Activated CD8-positive, alpha-beta T cell treated with anti-CD3 and anti-CD28 coated beads, Interleukin-2, amount 10 ng/mL, durations not matched to agents 7 days and 5 days (primary cell): ENCODE data around the gene C19orf33. TPM values are rescaled to one million over a fixed set of nuclear protein-coding genes. Genes with fewer than 3 reads are reported as not detected.

ENCODE experiments used
- ATAC-seq: fragments of 150-1000 bp; cut with Tn5 transposase; one replicate; pipeline ENCODE4 v1.10.0; 2021; ENCODE audit warnings: moderate library complexity
- CTCF ChIA-PET: fragments of 350-600 bp; sonication (Branson Sonifier 250); formaldehyde crosslinking; loops from one replicate; lab custom pipeline; 2021; ENCODE audit warnings: antibody characterized with exemption; lab: Charles Lee
- POLR2A ChIA-PET: fragments of 350-600 bp; sonication (Branson Sonifier 250); formaldehyde crosslinking; loops from one replicate; lab custom pipeline; 2021; ENCODE audit warnings: antibody characterized with exemption; lab: Charles Lee
- DNase-seq: peaks from one replicate; pipeline ENCODE4 v3.0.0-alpha.2; 2020
- H3K27ac Mint-ChIP-seq: one replicate; pipeline ENCODE4 v1.8.0; 2021; ENCODE audit warnings: mild to moderate bottlenecking, mixed read lengths
- H3K27me3 Mint-ChIP-seq: one replicate; pipeline ENCODE4 v1.8.0; 2021; ENCODE audit warnings: low read depth, mixed read lengths
- H3K36me3 Mint-ChIP-seq: one replicate; pipeline ENCODE4 v1.8.0; 2021; ENCODE audit warnings: low read depth, mixed read lengths
- H3K4me1 Mint-ChIP-seq: one replicate; pipeline ENCODE4 v1.8.0; 2021; ENCODE audit warnings: low read depth, mixed read lengths
- H3K4me3 Mint-ChIP-seq: one replicate; pipeline ENCODE4 v1.8.0; 2021; ENCODE audit warnings: mild to moderate bottlenecking, mixed read lengths
- H3K9me3 Mint-ChIP-seq: one replicate; pipeline ENCODE4 v1.8.0; 2022; ENCODE audit warnings: mixed read lengths; ENCODE audit not compliant: insufficient read depth
- total RNA-seq, 2 experiments: library from RNA; stranded (reverse); gene quantifications; one replicate each; pipeline ENCODE4 v1.2.3, GENCODE V29; 2021

The C19orf33 gene
- total RNA-seq, 2 experiments from 2014 or later: not detected

DNA sequence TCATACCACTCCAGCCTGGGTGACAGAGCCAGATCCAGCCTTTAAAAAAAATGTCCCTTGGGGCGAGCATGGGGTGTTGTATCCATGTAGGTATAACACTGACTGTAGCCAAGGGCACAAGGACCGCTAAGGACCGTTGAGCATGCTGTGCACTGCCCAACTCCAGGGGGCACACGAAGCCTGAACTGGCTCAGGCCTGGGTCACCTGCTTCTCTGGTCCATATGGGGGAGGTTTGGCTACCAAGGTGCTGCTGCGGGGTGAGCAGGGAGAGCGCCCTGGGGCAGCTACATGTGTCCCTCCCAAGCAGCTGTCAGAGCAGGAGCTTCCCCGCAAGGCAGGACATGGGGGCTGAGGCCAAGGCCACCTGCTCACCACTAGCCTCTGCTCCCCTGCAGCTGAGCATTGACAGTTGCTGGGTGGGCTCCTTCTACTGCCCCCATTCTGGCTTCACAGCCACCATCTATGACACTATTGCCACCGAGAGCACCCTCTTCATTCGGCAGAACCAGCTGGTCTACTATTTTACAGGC is 47.9 kb downstream of the C19orf33 start:
- Mint-ChIP-seq H3K4me1 (no peaks in the 10 kb centered on the region), H3K4me3 (no peak overlapping the region), H3K27ac (no peak overlapping the region), H3K27me3 (peaks cover 4% of the 10 kb centered on the region), H3K9me3 (no peaks in the 10 kb centered on the region), H3K36me3 (no peaks in the 10 kb centered on the region)
- ChIA-PET POLR2A (interaction anchor here (1.1 kb wide), 1 partner anchor 10 kb away, joined by 3 read pairs; no protein-coding TSS in a partner anchor), CTCF (no interaction called here)
- DNase-seq: no peak
- peak; percentile 15 for ATAC-seq

- Mint-ChIP-seq H3K4me1 (no peaks in the 10 kb centered on the region), H3K27ac (no peak overlapping the region), H3K9me3 (no peaks in the 10 kb centered on the region), H3K36me3 (no peaks in the 10 kb centered on the region), H3K27me3 (peaks cover 4% of the 10 kb centered on the region), H3K4me3 (no peak overlapping the region)
- no peak for DNase-seq
- ATAC-seq: no peak
- CTCF ChIA-PET: interaction anchor here (1.2 kb wide), 1 partner anchor 126 kb away, joined by 5 read pairs; no protein-coding TSS in a partner anchor
- POLR2A ChIA-PET: no interaction called here
These were observed 48.6 kb downstream of the C19orf33 start for GRCh38 chr19:38352611-38353010.

Other genes starting within 250 kb of the C19orf33 start
- gene DPF1, start 80.0 kb upstream of the C19orf33 start, total RNA-seq: under 1 TPM; 0.16 to 0.29 TPM
- gene PPP1R14A, start 47.9 kb upstream of the C19orf33 start, total RNA-seq: not detected
- gene SPINT2, start 39.7 kb upstream of the C19orf33 start, total RNA-seq: 10 to 100 TPM; 31.5 to 35.1 TPM
- gene YIF1B, start 11.7 kb downstream of the C19orf33 start, total RNA-seq: 10 to 100 TPM; 66.6 to 72.3 TPM
- 10 to 100 TPM; 13.5 to 13.7 TPM for gene KCNK6, start 15.6 kb downstream of the C19orf33 start, total RNA-seq
- gene CATSPERG, start 31.6 kb downstream of the C19orf33 start, total RNA-seq: 10 to 100 TPM; 10.7 to 11.3 TPM
- gene PSMD8, start 70.3 kb downstream of the C19orf33 start, total RNA-seq: 100 to 1,000 TPM; 173 to 187 TPM
- not detected for gene GGN, start 83.8 kb downstream of the C19orf33 start, total RNA-seq
- 1 to 10 TPM in 1 of 2 experiments, under 1 TPM in 1; 0.90 to 1.3 TPM for gene SPRED3, start 84.4 kb downstream of the C19orf33 start, total RNA-seq
- gene FAM98C, start 98.8 kb downstream of the C19orf33 start, total RNA-seq: 10 to 100 TPM; 21.0 to 25.9 TPM
- gene RASGRP4, start 122.0 kb downstream of the C19orf33 start, total RNA-seq: under 1 TPM; 0.42 to 0.50 TPM
- under 1 TPM; 0.42 to 0.83 TPM for gene RYR1, start 129.4 kb downstream of the C19orf33 start, total RNA-seq